Fibroblast of peridontal ligament (primary cell): ENCODE results near the gene NCK2.

Source experiments
- DNase-seq: peaks from one replicate; pipeline ENCODE4 v3.0.0-alpha.2; 2010; ENCODE audit errors: extremely low read depth

NCK2 gene

DNA sequence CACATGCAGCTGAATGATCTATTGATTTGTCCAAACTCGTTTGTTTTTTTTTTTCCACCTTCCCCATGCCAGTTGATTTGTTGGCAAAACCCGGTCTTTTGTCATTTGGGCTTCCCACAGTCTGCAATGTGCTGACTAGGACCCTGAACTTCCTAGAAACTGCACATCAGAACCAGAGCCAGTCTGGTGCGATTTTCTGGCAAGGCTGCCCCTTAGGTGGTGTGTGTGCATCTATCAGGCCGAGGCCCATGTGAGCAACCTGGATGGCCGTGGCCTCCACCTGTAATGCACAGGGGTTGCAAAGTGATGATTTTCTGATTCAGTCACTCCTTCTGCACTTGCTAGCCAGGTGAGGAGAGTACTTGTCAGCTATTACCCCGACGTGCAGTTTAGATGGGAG is 47.8 kb downstream of the NCK2 start:
- no peak for DNase-seq

DNA sequence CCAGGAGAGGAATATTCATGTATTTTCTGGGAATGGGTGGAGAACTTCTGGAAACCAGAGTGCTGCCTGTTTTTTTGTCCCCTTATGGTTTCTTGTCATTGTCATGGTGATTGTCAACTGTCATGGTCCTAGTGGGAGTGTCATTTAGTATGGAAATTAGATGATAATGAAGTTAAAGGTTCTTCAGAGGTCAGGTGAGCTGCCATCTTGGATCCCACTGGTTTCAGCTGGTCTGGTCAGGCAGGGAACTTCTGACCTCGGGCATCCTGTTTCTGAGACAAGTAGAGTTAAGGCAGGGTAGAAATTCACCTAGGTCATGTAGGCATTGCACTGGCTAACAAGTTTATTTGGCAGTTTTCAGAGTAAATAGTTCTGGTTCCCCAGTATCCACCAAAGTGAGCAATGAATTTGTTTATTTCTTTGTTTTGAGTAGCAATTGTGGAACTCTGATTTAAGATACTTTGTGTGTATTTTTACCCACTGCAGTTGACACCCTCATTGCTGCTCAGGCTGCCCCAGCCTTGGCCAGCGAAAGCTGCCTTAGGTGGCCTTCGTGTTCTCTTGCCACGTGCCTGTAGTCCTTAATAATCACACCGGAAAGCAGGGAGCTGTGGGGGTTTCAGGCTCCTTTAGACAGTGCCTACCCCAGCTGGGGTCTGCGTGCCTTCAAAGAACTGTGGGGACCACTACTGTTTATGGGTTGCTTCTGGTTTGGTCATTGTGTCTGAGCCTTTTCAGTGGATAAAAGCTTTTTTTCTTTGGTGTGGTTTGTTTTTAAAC is 48.7 kb downstream of the NCK2 start:
- DNase-seq: no peak

DNA sequence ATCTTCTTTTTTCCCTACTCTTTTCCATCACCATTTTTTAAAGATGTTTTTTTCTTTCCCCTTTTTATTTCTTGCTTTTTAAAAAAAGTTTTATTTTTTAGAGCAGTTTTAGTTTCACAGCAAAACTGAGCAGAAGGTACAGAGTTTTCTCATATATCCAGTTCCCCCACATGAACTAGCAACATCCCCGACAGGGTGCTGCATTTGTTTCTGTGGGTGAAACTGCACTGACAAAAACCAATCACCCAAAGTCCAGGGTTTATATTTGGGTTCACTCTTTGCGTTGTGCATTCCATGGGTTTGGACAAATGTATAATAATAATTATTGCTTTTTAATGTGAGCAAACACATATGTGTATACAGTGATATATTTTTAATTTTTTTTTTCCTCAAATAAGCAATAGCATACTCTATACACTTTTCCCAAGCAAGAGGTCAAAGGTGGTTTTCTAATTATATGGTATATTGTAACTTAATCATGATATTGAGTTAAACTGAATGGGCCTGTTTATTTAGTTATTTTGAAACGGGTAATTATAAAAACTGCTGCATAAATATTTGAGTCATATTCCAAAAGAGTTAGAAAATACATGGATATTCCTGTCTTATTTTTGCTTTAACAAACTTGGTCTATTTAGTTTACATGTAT is 50.3 kb downstream of the NCK2 start:
- no peak for DNase-seq

DNA sequence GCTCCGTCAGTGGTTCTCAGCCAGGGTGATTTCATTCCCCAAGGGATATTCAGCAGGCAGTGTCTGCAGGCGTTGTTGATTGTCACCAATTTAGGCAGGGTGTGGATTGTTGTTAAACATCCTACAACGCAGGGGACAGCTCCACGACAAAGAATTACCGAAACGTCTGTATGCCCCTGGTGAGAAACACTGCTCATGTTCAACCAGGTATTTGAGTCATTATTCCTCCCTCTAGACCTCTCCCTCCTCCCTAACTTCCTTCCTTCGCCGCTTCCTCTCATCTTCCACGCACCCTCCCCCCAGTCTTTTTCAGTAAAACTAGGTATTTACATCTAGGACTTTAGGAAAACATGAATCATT is 50.8 kb downstream of the NCK2 start:
- DNase-seq: peak; percentile 23

DNA sequence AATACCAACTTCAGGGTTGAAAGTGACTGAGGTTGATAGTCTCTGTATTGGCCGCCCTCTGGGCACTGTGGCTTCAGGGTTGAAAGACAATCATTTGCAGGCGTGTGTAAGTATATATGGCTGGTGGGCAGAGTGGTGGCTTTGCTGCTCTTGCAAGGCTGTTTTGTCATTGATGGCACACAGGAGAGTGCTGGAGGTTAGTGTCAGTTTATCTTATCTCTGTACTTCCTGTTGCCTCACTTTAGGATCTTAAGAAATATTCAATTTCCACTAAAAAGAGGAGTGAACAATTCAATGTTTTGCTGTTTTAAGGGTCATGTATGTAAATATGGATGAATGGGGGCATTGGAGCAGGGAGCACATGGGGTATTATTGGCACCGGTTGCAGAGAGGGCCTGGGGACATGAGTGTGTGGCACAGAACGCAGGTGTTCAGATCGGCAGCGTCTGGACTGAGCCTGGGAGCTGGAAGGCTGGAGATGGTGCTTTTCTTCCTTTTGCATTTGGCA is 51.5 kb downstream of the NCK2 start:
- DNase-seq: no peak

DNA sequence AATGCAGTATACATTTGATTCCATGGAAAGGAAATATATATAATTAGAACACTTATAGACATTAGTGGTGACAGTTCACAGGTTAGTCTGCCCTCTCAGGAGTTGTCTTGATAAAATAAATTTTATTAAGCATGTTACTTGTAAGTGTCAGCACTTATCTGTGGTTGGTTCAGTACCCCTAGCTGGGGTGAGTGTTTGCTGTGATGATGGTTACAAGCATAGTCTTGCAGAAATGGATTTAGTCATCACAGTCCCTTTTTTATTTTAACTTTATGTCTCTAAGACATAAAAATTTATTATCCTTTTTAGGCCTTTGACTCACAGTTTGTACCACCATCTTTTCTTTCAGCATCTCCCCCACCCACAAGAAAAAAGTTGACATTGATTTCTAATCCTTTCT is 52.1 kb downstream of the NCK2 start:
- no peak for DNase-seq

DNA sequence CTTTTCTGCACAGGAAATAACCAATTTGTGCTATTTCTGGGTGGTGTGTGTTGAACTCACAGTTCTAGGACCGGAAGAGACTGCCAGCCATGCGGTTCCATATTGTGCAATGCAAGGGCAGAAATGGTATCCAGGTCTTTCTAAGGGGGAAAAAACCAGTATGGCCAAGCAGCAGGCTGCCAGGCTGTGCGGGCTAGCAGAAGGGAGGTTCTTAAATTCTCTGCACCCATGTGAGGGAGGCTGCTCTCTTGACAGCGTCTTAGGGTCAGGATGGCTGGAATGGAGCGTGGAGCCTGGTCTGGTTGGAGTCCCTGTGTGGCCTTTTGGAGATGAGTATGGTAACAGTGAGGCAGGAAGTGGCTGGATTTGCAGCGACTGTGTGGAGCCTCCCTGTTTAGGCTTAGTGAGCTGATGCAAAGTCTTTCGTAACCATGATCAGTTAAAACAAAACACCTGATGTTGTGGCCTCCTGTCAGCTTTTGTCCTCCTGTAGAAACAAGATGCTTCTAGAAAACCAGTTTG is 52.6 kb downstream of the NCK2 start:
- peak; percentile 40 for DNase-seq

DNA sequence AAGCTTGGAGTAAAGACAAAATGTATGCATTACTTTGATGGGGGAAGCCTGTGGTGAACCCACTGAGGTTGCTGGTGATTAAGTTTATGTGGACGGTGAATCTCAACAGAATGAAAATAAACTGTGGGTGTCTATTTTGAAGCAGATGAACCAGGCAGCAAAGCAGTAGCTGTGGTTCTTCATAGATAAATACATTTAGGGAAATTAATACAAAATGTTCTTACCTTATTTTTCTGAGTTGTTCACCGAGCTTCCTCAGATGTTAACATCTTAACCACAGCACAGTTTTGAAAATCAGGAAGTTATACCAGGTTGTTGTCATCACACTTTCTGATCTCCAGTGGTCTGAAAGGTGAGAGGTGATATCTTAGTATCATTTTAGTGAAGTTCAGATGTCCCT is 53.9 kb downstream of the NCK2 start:
- DNase-seq: no peak

DNA sequence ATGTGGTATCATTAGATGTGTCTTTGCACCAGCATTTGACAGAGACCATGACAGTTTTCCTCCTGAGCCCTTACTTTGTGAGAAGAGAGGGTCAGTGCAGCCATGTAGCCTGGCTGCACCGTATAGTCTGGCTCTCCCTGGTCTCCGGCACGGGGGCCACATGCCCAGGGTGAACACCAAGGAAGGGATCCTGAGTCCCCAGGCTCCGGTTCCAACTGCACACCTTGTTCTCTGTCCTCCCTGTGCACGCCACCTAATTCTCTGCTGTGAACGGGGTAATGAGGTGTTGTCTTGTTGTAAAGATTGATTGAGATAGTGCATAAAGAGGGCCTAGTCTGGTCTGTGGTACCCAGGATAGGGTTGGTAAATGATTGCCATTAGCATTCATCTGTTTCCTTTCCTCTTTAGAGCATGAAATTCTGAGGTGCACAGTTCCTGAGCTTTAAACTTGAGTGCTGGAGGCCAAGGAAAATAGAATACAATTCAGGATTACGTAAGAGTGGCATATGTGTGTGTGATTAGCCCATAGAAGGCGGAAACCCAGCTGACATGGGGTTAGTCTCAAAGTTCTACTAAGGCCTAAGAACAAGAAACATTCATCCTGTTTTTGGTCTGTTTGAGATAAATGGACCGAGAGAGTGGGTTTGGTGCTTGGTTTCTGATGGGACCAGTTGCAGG is 55.5 kb downstream of the NCK2 start:
- DNase-seq: peak; percentile 72

DNA sequence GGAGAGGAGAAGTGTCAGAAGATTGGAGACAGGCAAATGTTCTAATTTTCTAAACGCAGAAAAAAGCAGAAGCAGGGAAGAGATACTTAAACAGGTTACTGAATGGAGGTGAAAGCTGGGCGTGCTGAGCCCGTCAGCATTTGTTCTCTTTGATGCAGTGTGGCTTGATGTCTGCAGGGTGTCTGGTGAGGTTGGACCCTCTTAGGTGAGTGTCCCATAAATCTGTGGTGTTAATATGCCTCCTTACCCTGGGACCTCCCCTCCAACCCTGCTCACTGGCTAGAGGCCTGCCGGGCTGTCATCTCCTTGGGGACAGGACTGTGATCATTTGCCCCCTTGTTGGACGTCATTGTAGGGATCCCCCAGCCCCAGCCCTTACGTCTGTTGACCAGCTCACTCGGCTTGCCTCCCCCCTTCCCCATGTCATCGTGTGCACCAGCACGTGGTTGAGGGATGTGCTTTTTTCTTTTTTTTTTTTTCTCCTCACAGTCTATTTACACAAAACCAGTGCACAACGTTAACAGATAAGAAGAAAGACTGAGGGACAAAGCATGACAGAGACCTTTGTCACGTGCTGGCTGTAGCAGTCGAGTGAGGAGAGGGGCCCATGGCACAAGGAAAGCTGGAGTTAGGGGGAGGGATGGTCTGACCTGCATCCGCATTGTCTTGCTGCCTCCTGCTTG is 56.4 kb downstream of the NCK2 start:
- no peak for DNase-seq

DNA sequence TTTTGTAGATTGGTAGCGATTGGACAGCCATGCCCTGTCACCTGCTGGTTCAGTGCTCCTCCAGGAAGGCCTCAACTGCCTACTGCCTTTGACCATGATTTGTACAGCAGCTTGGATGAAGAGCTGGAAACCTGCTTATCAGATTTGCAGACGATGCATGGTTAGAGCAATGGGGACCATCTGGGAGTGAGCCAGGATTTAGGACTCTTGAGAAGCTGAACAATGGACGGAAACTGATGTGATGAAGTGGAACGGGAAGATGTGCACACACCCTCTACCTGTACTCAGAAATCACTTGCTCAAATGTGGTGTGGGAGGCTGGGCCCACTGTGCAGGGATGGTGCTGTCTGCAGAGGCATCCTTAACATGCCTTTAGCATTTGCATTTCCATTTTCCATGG is 57.2 kb downstream of the NCK2 start:
- DNase-seq: no peak

DNA sequence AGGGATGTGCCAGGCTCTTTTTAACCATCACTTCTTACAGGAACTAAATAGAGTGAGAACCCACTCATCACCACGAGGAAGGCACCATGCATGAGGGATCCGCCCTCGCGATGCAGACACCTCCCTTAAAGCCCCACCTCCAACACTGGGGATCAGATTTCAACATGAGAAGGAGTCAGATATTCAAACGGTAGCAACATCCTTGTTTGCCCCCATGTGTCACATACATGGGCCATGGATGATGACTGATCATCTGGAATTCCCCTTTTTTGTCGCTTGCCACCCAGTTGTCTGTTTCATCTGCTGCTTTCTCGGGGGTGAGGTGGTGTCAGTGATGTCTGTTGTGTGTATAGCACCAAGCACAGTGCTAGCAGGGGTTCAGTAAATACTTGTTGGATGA is 57.9 kb downstream of the NCK2 start:
- no peak for DNase-seq

DNA sequence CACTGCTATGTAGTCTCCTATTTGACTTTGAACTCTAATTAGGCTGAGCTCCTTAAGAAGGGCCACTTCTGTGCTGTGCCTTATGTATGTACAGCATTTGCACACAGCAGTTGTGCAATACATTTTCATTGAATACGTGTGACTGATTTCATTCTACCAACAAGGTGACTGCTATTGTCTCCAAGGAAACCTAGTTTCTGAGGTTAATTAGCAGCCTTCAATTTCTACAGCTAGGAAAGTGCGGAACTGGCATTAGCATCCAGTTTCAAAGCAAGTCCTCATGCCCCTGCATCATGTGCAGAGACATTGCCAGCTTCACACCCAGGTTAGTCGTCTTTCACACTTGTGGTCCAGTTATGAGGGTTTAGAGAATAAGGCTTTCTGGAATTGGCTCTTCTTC is 58.6 kb downstream of the NCK2 start:
- DNase-seq: no peak

DNA sequence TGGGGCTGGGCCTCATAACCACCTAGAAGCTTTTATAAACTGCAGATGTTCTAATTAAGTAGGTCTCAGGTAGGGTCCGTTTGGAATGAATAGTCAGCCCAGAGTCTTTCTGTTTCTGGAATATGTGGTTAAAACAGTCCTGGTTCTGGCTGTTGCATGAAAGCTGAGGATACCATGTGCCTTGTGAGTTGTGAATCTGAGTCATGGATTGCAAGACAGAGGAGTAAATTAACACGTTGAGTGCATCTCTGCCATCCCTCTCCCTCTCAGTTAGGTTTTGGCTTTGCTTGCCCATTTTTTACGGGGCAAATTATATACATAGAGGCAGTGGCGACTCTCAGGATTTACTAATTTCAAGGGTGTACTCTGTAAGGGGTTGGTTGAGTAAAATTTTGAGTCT is 59.1 kb downstream of the NCK2 start:
- DNase-seq: no peak

DNA sequence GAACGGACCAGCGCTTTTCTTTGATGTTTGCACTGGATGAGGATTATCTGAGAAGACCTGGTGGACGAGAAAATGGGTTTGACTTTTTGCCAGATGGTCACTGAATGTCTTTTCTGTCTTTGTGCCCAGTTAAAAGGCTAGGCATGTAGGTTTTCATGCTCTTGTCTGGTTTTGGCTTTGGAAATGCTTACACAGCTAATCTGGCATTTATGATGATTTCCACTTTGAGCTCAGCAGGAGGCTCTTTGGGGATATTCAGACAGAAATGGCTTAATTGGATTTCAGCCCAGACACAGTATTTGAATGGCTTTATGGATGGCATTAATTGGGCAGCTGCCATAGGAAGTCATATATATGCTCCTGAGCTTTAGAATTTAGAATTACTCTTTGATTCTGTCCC is 59.6 kb downstream of the NCK2 start:
- DNase-seq: peak; percentile 47

DNA sequence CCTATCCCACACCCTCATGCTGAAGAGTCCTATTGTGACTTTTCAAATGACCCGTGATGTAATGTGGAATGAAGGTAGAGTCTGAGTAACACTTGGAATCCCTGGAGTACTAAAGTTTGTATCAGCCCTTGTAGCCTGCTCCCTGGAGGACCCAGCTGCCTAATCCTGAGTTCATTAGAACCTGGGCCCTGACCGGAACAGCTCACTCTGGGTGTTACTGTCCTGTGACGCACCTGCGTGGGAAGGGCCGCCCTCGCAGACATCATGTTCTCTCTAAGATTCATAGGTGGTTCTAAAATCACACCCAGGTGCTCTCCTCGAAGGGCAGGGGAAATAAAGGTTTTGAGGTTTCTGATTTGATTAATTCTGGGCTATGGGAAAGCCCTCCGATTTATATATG is 62.3 kb downstream of the NCK2 start:
- DNase-seq: no peak

DNA sequence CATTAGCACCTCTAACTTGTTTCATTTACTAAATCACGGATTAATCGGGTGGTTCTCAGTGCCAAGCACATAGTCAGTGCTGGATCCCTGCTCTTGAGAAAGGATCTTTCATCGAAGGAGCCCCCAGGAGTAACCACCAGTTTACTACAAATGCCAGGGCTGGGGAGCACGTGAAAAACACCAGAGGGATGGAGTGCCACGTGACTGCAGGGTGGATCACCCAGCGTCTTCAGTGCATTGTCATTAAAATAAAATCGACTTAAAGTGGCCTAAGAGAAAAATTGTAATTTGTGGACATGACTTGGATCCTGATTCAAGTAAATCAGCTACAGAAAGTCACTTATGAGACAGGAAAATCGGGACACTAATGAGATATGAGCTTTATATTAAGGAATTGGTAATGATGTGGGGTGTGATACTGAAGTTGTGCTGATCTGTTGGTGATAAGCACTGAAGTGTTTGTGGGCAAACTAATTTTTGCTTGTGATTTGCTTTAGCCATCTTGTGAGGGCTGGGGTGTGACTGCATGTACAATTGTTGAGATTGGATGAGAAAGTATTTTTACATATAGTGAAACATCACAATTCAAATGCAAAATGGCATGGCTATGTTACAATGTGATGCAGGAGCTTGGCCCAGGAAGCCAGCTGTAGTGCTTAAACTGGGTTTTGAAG is 63.8 kb downstream of the NCK2 start:
- DNase-seq: no peak

DNA sequence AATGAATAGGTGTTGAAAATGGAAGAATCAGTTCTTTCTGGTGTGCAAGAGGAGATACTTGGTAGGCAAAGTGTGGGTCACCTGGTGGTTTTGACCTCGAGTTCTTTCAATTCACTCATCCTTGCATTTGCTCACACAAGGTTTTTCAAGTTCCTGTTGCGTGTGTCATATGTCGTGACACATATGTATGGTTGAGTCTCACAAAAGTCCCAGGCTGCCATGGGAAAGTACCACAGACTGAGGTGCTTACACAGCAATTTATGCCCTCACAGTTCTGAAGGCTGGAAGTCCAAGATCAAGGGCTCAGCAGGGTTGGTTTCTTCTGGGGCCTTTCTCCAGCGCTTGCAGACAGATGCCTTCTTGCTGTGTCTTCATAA is 64.4 kb downstream of the NCK2 start:
- no peak for DNase-seq

DNA sequence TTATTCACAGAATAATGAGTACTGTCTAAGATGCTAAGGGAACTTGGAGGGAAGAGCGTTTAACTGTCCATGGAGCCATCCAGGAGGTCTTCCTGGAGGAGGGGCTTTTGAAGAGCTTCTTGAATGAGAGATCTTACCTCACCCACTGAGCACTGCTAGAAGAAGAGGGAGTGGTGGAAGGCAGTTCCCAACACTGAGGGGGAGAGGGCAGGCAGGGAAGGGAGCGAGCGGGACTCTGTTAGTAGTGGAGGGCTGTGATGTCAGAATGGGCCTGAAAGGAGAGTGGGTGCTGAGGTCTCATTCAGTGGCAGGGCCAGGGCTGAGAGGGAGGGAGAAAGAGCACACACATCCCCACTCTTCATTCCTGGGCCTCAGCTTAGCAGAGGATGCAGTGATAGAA is 65.0 kb downstream of the NCK2 start:
- no peak for DNase-seq

DNA sequence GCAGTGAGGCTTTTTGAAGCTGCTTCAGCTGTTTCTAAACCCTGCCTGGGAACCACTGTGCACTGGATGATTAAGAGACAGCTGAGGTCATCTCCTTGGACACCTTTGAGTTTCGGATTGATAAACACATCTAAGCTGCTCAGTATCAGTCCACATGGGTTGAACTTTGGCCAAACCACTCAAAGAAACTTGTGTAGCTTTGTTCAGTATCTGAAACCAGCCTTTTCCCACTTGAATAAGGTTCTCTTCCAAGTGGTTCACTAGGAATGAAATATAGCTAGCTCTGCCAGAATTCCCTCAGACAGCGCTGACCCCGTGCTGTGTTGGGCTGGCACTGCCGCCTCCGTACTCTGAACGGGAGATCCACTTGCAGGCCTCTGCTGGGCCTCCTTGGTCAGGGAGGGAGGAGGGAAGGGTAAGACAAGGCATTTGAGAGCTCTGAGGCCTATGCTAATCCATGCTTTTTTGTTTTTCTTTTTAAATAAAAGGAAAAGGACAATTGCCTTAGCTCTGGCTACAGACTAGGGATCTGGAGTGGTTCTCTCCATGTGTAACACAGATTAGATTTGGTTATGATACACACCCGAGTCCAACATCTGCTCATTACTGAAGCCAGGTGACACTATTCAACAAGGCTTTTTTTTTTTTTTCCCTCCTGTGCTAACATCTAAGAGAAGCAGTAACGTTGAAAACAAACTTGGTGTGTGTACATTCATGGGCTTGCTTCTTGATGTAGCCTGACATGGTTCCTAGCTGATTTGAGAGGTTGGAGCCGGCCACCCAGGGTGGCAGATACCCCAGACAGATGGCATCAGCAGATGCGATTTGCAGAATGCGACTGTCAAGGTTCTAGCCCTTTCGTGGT is 67.7 kb downstream of the NCK2 start:
- peak; percentile 94 for DNase-seq

DNA sequence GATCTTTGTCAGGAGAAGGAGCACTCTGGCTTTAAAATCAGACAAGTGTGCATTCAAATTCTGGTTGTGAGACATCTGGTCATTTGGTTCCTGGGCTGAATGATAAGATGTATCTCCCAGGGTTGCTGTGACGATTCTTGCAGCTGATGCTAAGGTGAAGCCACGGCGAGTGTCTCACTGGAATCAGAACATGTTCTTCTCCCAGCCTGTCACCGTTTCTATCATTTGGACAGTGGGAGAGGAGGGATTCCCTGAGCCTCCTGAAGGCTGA is 68.3 kb downstream of the NCK2 start:
- DNase-seq: no peak
